Heart left ventricle (tissue), 13 donors: ENCODE data around the gene AKT2.

Source experiments
- CTCF ChIP-seq, 12 donors: fragments of 200-600 bp; sonication (generic) in 4 of 12; IDR thresholded peaks; one replicate each; pipeline versions ENCODE4 v1.5.0 to v1.8.0; 2018 to 2022; ENCODE audit warnings: antibody characterized with exemption in 12 of 12, mild to moderate bottlenecking in 5 of 12
- POLR2A ChIP-seq, 2 donors: fragments of 450-650 bp; IDR thresholded peaks; one replicate each; pipeline ENCODE4 v1.6.1; 2017; ENCODE audit warnings: antibody characterized with exemption in 2 of 2, mild to moderate bottlenecking in 2 of 2, moderate library complexity in 2 of 2
- donor health status: ischemic (EF 13 %, LVEDD 7.1; RV severe dilation, severe dysfunction).
- donor health status: DM: no; HTN: yes; CAD: no.
- donor health status: DM: no; HTN: no; CAD: no.
- donor health status: ischemic (EF 25% LVEDD 6.9; RV normal size, moderate dysfunction).
- donor health status: ischemic (EF 25% LVEDD 5.7; RV mildly dilated, moderate dysfunction).
- donor health status: ischemic (EF 35%, LVEDD 5.7; RV mildly dilated, moderate dysfunction).
- donor health status: nonischemic (EF 11% LVEDD 7.7; RV severe dilation, severe dysfunction).
- donor health status: DM: yes; HTN: yes; CAD: no.
- donor health status: PGD.
- donor health status: ischemic (EF 29% LVEDD 5.4; RV normal size, mild dysfunction).
- donor health status: nonischemic (EF 23%, LVEDD 6.1; RV moderate dilation, normal function).

GRCh38 chr19:40249201-40249600 is 35.9 kb downstream of the AKT2 start:
- TF ChIP-seq CTCF (IDR thresholded peaks at IDR 0.05), result no peak
- no peak for TF ChIP-seq POLR2A (IDR thresholded peaks at IDR 0.05)
